ENCODE results near the gene ARHGAP24.

- no peak for TF ChIP-seq JUNB (IDR thresholded peaks at IDR 0.05; ENCODE audit: unreplicated experiment)
- no peak for TF ChIP-seq POLR2AphosphoS5 (IDR thresholded peaks at IDR 0.05; ENCODE audit: low read depth)
- TF ChIP-seq EZH2 (IDR thresholded peaks at IDR 0.05; ENCODE audit: low read depth, unreplicated experiment) = no peak
- no peak for TF ChIP-seq CTCF (conservative IDR thresholded peaks at IDR 0.05; ENCODE audit: low read depth in 2 of 2)
- TF ChIP-seq, protein P1, sequence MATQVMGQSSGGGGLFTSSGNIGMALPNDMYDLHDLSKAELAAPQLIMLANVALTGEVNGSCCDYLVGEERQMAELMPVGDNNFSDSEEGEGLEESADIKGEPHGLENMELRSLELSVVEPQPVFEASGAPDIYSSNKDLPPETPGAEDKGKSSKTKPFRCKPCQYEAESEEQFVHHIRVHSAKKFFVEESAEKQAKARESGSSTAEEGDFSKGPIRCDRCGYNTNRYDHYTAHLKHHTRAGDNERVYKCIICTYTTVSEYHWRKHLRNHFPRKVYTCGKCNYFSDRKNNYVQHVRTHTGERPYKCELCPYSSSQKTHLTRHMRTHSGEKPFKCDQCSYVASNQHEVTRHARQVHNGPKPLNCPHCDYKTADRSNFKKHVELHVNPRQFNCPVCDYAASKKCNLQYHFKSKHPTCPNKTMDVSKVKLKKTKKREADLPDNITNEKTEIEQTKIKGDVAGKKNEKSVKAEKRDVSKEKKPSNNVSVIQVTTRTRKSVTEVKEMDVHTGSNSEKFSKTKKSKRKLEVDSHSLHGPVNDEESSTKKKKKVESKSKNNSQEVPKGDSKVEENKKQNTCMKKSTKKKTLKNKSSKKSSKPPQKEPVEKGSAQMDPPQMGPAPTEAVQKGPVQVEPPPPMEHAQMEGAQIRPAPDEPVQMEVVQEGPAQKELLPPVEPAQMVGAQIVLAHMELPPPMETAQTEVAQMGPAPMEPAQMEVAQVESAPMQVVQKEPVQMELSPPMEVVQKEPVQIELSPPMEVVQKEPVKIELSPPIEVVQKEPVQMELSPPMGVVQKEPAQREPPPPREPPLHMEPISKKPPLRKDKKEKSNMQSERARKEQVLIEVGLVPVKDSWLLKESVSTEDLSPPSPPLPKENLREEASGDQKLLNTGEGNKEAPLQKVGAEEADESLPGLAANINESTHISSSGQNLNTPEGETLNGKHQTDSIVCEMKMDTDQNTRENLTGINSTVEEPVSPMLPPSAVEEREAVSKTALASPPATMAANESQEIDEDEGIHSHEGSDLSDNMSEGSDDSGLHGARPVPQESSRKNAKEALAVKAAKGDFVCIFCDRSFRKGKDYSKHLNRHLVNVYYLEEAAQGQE (IDR thresholded peaks at IDR 0.05; ENCODE audit: unreplicated experiment) = no peak
- TF ChIP-seq EZH2phosphoT487 (IDR thresholded peaks at IDR 0.05; ENCODE audit: unreplicated experiment) = no peak
- TF ChIP-seq NANOG (IDR thresholded peaks at IDR 0.05; ENCODE audit: borderline replicate concordance) = no peak
- TF ChIP-seq ZNF114 (CRISPR knock-in tag; IDR thresholded peaks at IDR 0.05) = no peak
- TF ChIP-seq ETS1 (IDR thresholded peaks at IDR 0.05) = no peak
- no peak for TF ChIP-seq CREB1 (CRISPR knock-in tag; IDR thresholded peaks at IDR 0.05; ENCODE audit: low read depth)
- TF ChIP-seq ZNF331 (CRISPR knock-in tag; IDR thresholded peaks at IDR 0.05; ENCODE audit: low read depth) = no peak
- TF ChIP-seq STAT1 (IDR thresholded peaks at IDR 0.05; ENCODE audit: unreplicated experiment) = no peak
These were observed 24.6 kb downstream of the ARHGAP24 start for GRCh38 chr4:85499573-85499972.
